ENCODE results near the gene LRRC41.
A peak's percentile ranks its signal among the peaks of the same experiment; 100 is the strongest.
"Not testable (repeated sequence)": the region's sequence is repeated elsewhere in the genome, so short reads cannot be mapped to it uniquely, and the experiment has no call there.

LRRC41 gene

GRCh38 chr1:46322191-46322590 is 18.8 kb upstream of the LRRC41 start:
- DNase-seq, result not testable (repeated sequence)

- DNase-seq, result not testable (repeated sequence)
These were observed 16.8 kb upstream of the LRRC41 start for GRCh38 chr1:46319960-46320914.

- DNase-seq, result not testable (repeated sequence)
These were observed 15.9 kb upstream of the LRRC41 start for GRCh38 chr1:46319301-46319700.

GRCh38 chr1:46317323-46317722 is 13.9 kb upstream of the LRRC41 start:
- no peak for DNase-seq

- DNase-seq, result no peak
These were observed 12.4 kb upstream of the LRRC41 start for GRCh38 chr1:46315669-46316403.

- no peak for DNase-seq
These were observed 6.9 kb upstream of the LRRC41 start for GRCh38 chr1:46310321-46310720.

GRCh38 chr1:46309401-46310159 is 6.2 kb upstream of the LRRC41 start:
- no peak for DNase-seq

GRCh38 chr1:46306159-46306530 is 2.7 kb upstream of the LRRC41 start:
- DNase-seq, result no peak

GRCh38 chr1:46303872-46304326 is 483 bp upstream of the LRRC41 start:
- no peak for DNase-seq

- no peak for DNase-seq
These were observed 777 bp downstream of the LRRC41 start for GRCh38 chr1:46302641-46303037.

GRCh38 chr1:46301808-46302640 is 1.4 kb downstream of the LRRC41 start:
- peak; percentile 76 for DNase-seq

- DNase-seq, result no peak
These were observed 2.0 kb downstream of the LRRC41 start for GRCh38 chr1:46301406-46301807.

- DNase-seq, result no peak
These were observed 2.6 kb downstream of the LRRC41 start for GRCh38 chr1:46300673-46301405.

- no peak for DNase-seq
These were observed 5.0 kb downstream of the LRRC41 start for GRCh38 chr1:46298387-46298786.

GRCh38 chr1:46295306-46295705 is 8.1 kb downstream of the LRRC41 start:
- DNase-seq, result no peak

- no peak for DNase-seq
These were observed 13.4 kb downstream of the LRRC41 start for GRCh38 chr1:46289976-46290375.

- peak; percentile 24 for DNase-seq
These were observed 14.3 kb downstream of the LRRC41 start for GRCh38 chr1:46289134-46289494.

GRCh38 chr1:46288485-46289133 is 14.8 kb downstream of the LRRC41 start:
- DNase-seq, result peak; percentile 41

- DNase-seq, result no peak
These were observed 17.5 kb downstream of the LRRC41 start for GRCh38 chr1:46285730-46286477.
